Coronary artery (tissue), 2 donors: ENCODE measurements around the gene DUSP14.

ENCODE experiments used
- DNase-seq: peaks from one replicate; pipeline ENCODE4 v3.0.0-alpha.2; 2017; ENCODE audit warnings: low spot score
- H3K27ac ChIP-seq, 2 donors: fragments of 200-600 bp; sonication (generic); one replicate each; pipeline ENCODE4 v1.5.1; 2016 to 2019
- H3K4me3 ChIP-seq: fragments of 200-600 bp; sonication (generic); 2 replicates; pipeline ENCODE4 v1.5.1; 2016; ENCODE audit warnings: mild to moderate bottlenecking, moderate library complexity
- CTCF ChIP-seq: fragments of 200-600 bp; sonication (generic); IDR thresholded peaks from one replicate; pipeline ENCODE4 v1.5.1; 2019; ENCODE audit warnings: antibody characterized with exemption

Gene DUSP14

GRCh38 chr17:37476431-37477120 lies 13.1 kb upstream of the DUSP14 start:
- TF ChIP-seq CTCF: no peak
- no peak for DNase-seq
- Histone ChIP-seq H3K4me3 (no peak overlapping the region), H3K27ac (no peak overlapping the region)

- TF ChIP-seq CTCF: no peak
- DNase-seq: no peak
- H3K27ac ChIP-seq: no peak overlapping the region
- no peak overlapping the region for H3K4me3 ChIP-seq
These were observed 11.5 kb upstream of the DUSP14 start for GRCh38 chr17:37478187-37478586.

- DNase-seq: no peak
- H3K27ac ChIP-seq: no peak overlapping the region
- no peak for TF ChIP-seq CTCF
- no peak overlapping the region for H3K4me3 ChIP-seq
These were observed 10.7 kb upstream of the DUSP14 start for GRCh38 chr17:37479025-37479424.

GRCh38 chr17:37480427-37480826 lies 9.3 kb upstream of the DUSP14 start:
- no peak overlapping the region for H3K27ac ChIP-seq
- DNase-seq: no peak
- no peak overlapping the region for H3K4me3 ChIP-seq
- TF ChIP-seq CTCF: no peak

GRCh38 chr17:37481001-37481665 lies 8.6 kb upstream of the DUSP14 start:
- TF ChIP-seq CTCF: no peak
- Histone ChIP-seq H3K27ac (no peak overlapping the region), H3K4me3 (no peak overlapping the region)
- no peak for DNase-seq

- Histone ChIP-seq H3K4me3 (no peak overlapping the region), H3K27ac (no peak overlapping the region)
- no peak for DNase-seq
- TF ChIP-seq CTCF: no peak
These were observed 6.2 kb upstream of the DUSP14 start for GRCh38 chr17:37483311-37484039.
